GM21619 (cell line): ENCODE measurements around the gene SYMPK.
"Not testable (repeated sequence)": the region's sequence is repeated elsewhere in the genome, so short reads cannot be mapped to it uniquely, and the experiment has no call there.

Source experiments
- ATAC-seq: cut with Tn5 transposase; IDR thresholded peaks from one replicate; pipeline ENCODE4 v1.9.1; 2021; ENCODE audit not compliant: unreplicated experiment

SYMPK gene

DNA sequence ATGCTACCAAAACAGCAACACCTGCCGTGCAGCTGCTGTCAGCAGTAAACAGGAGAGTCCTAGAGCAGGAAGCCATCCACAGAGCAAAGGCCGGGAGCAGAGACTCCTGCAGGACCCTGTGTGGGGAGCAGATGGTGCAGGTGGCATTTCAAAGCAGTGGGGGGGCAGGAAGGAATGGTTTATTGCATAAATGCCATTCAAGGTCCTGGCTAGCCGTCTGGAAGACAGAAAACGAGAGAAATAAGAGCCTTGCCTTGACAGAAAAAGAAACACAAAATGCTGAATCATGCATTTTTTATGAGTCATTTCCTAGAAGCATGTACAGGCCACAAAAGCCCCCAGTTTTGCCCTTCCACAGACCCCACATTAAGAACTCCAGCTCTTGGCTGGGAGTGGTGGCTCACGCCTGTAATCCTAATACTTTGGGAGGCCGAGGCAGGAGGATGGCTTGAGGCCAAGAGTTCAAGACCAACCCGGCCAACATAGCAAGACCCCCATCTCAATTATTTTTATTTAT, 53.2 kb downstream of the SYMPK start:
- no peak for ATAC-seq

DNA sequence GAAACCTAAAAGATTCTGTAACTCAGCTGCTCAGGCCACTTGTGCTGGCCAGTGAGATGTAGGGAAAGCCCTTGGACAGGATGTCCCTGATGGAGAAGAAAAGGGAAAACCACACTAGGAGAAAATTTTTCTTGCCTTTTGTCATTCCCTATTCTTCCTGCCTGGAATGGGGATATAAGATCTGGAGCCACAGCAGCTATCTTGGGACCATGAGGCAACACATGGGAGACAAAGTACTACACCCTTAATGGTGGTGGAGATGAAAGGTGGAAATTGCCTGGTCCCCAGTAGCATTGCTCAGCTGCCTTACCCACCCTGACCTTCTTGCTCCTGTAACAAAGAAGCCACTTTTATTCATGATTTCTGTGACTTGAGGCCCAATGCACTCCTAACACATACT, 57.2 kb downstream of the SYMPK start:
- no peak for ATAC-seq

DNA sequence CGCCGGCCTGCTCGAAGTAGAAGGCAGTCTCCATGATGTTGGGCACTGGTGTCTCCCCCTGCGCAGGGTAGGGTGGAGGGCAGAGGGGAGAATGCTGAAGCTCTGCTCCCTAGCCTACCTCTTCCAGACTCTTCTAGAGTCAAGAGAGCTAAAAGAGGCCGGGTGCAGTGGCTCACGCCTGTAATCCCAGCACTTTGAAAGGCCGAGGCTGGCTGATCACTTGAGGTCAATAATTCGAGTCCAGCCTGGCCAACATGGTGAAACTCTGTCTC, 58.1 kb downstream of the SYMPK start:
- no peak for ATAC-seq

DNA sequence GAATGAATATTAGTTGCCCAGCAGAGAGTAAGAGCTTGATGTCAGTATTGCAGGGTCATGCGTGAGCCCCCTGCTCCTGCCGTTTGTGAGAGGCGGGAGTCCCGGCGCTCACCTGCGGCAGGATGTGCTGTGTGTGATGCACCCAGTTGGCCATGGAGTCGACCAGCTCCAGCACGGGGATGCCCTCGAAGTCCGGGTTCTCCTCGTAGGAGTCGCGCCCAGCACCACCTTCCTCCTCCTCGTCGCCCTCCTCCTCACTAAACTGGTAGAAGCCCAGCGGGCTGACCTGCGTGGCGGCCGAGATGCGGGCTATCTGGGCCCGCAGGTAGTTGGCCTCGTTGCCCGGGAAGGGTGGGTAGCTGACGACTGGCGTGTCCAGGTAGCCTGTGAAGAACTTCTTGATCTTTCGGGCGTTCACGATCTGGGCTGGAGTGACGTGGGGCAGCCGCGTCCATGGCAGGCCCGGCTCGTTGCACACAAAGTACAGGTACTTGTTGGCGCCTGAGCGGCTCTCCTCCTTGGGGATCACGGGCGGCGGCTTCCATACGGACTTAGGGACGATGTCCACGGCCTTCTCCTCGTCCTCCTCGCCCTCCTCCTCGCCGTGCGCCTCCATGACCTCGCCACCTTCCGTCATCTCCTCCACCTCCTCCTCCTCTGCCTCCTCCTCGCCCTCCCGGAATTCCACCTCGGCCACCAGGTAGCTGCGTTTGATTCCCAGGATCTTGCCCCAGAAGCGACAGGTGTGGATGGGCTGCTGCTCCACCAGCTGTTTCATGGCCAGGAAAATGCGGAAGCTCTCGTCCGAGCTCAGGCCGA, 58.6 kb downstream of the SYMPK start:
- ATAC-seq = no peak

DNA sequence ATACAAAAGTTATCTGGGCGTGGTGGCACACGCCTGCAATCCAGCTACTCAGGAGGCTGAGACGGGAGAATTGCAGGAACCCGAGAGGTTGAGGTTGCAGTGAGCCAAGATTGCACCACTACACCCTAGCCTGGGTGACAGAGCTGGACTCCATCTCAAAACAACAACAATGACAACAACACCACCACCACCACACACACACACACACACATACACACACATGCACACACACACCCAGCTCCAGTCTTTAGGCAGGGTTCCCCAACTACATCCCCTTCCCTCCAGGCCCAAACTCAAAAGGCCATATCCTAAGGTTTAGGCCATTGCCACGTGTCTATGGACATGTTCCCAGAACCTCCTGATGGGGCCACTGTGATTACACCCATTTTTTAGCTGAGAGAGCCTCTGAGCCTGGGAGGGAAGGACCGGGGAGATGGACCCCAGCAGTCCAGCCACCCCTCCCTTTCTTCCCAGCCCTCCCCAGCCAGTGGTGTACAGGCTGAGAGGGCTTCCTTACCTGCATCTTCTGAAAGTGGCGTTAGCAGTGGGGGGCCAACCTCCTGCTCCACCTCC, 61.3 kb downstream of the SYMPK start:
- no peak for ATAC-seq

DNA sequence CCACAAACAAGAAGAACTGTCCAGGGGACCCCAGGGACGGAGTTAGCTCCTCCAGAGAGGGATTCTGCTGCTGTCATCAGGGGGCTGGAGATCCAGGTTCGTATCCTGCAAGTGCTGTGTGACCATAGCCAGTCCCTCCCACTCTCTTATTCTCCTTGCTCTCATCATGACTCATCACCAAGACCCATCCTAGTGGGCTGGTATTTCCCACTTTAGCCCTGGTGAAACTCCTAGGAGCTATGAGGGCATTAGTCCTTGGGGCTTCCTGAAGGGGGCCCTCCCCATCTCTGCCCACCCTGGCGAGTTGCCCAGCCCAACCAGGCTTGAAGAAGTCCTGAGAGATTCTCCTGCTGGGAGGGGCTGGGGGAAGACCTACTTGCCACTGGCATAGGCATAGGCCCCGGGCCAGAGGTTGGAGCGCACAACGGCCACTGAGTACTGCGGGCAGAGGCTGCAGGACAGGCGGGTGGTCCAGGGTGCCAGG, 62.8 kb downstream of the SYMPK start:
- no peak for ATAC-seq

DNA sequence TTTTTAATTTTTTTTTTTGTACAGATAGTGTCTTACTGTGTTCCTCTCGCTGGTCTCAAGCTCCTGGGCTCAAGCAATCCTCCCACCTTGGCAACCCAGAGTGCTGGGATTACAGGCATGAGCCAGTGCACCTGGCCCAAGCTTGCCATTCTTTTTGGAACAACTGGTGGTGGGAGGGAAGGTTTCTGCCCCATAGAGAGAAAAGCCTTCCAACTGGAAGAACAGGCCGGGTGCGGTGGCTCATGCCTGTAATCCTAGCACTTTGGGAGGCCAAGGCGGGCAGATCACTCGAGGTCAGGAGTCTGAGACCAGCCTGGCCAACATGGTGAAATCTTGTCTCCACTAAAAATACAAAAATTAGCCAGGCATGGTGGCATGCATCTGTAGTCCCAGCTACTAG, 63.4 kb downstream of the SYMPK start:
- not testable (repeated sequence) for ATAC-seq

DNA sequence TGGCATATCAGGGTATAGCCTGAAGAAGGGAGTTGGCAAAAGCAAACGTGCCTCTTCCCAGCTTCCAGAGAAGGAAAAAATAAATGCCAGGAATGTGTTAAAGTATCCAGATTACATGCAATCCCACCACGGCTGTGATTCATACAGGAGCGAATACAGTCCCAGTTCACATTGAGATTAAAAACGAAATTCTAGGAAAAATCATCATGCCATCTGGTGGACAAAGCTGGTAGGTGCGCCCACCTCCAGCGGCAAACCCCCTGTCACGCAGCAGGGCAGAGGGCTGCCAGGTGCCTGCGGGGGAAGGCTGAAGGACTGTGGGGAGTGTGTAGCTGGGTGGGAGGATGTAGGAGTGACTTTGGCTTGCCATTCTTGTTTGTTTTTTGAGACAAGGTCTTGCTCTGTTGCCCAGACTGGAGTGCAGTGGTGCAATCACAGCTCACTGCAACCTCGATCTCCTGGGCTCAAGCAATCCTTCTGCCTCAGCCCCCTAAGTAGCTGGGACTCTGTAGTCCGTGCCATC, 63.9 kb downstream of the SYMPK start:
- no peak for ATAC-seq

DNA sequence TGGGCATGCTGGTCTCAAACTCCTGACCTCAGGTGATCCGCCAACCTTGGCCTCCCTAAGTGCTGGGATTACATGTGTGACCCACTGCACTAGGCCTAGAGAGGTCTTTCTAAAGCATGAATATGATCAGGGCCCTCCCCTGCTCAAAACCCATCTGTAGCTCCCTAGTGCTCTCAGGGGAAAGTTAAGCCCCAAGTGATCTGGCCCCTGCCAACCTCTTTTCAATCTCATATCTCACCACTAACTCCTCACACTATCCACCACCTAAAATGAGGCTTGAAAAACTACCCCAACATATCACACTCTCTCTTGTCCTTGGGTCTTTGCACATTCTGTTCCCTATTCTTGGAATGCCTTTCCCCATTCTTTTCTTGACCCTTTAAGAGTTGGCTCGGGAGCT, 68.3 kb downstream of the SYMPK start:
- no peak for ATAC-seq

DNA sequence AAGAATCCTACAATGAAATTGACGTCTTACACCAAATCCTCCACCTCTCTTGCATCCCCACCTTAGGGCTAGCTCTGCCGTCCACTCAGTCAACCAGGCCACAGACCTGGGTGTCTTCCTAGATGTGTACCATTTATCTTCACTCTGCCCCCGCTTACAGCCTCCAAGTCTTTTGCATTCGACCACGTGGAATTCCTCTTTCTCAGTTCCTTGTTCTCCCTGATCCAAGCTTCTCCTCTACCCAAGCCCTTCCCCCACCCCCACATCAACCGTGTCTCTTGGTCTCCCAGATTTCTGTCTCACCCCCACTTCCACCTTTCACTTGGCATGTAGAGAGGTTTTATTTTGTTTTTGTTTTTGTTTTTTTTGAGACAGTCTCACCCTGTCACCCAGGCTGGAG, 69.1 kb downstream of the SYMPK start:
- ATAC-seq = no peak

DNA sequence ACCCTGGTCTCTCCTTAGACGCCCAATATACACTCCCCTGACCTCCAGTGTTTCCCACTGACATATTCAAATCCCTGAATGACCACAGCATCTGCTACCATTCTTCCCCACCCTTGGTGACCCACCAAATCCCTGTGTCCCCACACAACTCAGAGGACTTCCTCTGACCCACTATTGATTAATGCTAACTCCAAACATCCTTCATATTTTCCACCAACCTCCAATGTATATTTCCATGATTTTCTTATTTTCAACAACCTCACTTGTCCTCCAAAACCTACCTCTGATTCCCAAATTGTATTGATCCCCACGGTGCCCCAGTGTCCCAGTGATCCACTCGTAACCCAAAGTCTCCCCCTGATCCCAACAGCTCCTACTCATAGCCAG, 69.8 kb downstream of the SYMPK start:
- ATAC-seq = no peak

DNA sequence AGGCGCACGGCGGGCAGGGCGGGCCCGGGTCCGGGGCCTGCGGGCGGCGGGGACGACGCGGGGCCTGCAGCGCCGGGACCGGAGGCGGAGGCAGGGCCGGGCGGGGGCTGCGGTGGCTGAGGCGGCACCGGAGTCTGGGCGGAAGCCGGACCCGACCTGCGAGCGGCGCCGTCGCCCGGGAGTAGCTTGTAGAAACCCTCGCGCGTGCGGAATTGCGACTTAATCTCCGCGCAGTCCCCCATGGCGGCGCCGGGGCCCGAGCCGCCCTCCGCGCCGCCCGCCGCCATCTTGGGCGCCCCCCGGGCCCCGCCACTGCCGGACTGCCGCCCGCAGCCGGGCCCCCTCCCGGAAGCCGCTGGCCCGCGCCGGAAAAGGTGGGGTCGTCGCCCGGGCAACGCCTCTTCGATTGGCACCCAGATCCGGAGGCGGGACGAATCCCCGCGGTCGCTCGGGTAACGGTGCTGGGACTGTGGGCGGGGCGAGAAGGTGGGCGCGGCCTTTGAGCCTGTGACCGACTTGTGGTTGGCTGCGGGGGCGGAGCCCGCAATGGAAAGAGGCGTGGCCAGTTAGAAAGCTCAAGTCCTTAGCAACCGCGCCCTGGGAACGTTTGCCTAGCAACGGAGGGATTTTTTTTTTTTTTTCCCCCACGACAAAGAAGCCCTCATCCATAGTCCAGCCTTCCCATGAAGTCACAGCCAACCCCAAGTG, 70.3 kb downstream of the SYMPK start, which contains the start of gene DMWD:
Gene DMWD (minus strand): TSS at position 376 of the 708 bp plus-strand sequence. CDS start 89 bp downstream, at position 287.
- ATAC-seq = peak; percentile 81

DNA sequence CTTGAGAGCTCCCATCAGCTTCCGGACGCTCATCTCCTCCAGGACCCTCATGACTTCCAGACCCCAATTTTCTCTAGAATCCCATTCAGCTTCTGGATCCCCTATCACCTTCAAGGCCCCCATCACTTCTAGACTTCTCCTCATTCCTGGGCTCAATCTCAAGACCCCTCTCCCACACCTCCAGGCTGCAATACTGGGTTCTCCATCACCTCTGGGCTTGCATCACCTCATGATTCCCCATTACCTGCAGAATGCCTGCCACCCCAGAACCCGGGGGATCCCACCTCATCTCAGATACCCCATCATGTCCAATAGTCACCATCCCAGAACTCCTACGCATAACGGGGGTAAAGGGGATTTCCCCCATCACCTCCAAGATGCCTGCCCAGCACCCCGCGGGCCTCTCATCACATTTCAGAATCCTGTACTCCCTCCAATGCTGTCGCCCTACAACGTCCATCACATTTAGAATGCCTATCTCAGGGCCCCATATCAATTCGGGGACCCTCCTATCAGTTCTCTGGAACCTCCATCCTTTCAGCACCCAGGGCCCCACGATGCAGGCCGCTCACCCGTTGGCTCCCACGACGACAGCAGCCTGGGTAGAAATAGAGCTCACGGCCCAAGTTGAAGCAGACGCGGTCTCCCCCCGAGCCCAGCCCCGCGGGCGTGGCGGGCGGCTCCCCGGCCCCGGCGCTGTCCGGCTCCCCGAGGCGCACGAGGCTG, 71.0 kb downstream of the SYMPK start:
- peak; percentile 4 for ATAC-seq

DNA sequence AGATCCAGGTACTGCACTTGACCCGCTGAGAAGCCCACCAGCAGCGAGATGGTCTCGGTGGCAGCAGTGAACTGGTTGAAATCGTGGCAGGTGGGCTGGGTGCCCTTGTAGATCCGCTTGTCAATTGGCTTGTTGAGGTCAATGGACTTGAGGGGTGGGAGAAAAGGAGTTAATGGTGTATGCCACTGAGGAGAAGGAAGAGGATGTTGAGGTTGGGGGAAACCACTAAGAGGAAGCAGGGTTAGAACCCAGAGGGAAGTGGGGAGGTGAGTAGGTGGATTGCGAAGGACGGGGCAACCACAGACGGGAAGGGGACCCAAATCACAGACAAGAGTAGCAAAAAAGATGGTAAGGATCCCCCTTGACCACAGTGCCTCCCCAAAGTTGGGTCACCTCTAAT, 72.0 kb downstream of the SYMPK start:
- ATAC-seq = no peak

DNA sequence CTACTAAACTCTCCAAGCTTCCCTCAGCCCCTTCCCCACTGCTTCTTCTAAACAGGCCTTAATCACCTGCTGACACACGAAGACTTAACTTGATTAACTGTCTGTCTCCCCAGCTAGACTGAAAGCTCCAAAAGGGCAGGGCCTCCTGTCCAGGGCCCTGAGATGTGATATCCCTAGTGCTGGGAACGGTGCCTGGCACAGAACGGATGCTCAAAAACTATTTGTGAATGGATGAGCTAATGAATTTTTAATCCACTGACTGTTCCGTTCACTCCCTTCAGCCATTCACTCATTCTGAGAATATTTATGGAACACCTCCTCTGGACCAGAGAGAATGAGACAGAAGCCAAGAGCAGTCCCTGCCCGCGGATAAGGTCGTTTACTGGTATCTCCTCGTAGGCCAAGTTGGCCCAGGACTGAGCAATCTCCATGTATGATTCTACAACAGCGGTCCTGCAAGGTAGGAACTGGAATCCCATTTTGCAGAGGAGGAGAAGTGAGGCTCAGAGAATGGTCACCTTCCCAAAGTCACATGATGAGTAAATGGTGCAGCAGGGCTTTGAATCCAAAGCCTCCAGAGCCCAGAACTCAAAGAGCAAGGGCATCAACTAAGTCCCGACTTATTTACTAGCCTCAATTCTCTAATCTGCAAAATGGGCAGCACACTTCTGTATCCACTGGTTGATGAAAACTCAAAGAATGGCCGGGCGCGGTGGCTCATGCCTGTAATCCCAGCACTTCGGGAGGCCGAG, 73.7 kb downstream of the SYMPK start:
- no peak for ATAC-seq

DNA sequence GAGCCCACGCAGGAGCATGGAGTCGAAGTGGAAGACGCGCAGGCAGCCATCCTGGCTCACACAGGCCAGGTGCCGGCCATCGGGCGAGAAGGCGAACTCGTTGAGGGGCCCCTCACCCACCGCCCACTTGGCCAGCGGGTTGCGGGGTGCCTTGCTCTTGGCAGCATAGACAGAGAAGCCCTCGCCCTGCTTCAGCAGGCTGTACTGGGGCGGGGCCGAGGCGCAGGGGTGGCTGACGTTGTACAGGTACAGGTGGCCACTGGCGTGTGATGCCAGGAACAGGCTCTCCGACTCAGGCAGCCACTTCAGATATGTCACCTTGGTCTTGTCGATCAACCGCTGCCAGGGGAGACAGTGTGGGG, 76.4 kb downstream of the SYMPK start:
- ATAC-seq = no peak

DNA sequence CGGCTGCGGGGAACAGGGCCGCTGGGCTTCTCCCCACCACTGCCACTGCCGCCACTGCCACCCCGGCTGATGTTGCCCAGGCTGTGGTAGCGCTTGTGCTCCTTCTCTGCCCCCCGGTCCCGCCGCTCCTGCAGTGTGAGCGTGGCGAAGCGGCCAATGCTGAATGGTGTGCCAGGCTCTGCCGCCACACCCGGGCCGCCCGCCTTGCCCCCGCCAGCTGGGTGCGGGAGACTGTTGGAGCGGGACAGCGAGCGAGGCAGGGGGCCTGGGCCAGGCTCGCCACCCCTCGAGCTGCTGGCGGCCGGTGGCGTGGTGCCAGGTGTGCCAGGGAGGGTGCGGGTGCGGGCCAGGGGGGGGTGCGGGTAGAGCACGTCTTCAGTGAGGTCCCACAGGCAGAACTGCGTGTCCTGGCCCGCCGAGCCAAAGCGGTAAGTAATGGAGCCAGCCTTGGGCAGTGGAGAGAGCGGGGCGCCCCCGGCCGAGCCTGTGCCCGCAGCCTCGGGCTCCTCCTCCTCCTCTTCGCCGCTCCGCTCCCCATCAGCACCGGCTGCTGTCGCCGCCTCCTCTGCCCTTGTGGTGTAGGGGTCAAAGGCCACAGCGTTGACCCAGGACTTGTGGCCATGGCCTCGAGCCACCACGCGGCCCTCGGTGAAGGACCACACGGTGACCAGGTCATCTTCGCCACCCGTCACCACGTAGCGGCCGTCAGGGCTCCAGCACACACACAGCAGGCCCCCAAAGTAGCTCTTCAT, 77.0 kb downstream of the SYMPK start:
- ATAC-seq = no peak

DNA sequence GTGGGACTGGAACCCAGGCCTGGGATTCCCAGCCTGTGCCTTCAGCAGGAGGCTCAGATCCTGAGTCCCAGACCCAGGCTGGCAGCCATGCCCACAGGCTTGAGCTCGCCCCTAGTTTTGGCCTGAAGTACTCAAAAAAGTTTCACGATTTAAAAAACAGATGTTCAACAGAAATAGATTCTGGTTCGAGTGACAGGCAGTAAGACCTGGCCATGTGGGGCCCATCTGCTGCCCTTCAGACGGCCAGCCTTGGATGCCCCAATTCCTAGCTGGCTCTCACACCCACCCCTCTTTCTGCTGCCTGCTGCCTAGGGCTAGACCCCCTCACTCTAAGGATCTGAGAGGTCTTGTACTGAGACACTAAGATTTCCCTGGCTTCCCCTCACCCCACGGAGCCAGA, 77.8 kb downstream of the SYMPK start:
- no peak for ATAC-seq

DNA sequence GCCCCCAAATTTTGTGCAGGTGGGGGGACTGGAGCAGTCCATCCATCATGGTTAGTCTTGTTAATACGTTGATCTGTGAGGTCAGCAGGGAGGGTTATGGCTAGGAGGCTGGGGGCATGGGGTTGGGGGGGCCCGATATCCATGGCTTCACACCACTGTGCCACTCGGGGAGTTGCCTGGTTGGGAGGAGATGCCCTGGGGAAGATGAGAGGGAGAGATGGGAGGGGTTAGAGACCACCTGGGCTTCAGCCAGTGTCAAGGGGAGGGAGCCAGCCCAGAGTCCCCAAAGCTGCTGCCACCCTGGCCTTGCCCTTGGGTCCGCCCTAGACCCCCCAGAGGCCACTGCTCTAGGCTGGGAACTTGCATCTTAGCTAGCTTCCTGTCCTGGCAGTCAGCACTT, 78.9 kb downstream of the SYMPK start:
- no peak for ATAC-seq
